Spinal cord (tissue), 10 donors: Measurements from ENCODE around the gene UGT1A6. TPM values are rescaled to one million over a fixed set of nuclear protein-coding genes. Genes with fewer than 3 reads are reported as not detected.

Experiments
- DNase-seq, 6 donors: peaks; one replicate each; pipeline versions ENCODE4 v3.0.0 to v3.0.0-alpha.2; 2013 to 2015; ENCODE audit warnings: low spot score in 6 of 6, low read depth in 4 of 6
- H3K27ac ChIP-seq: one replicate; pipeline ENCODE4 v1.5.1; 2013; ENCODE audit warnings: low read depth, low read length, control low read depth
- H3K27me3 ChIP-seq: one replicate; pipeline ENCODE4 v1.6.1; 2013; ENCODE audit warnings: low read length; ENCODE audit not compliant: control insufficient read depth, insufficient read depth
- H3K36me3 ChIP-seq: one replicate; pipeline ENCODE4 v1.6.1; 2013; ENCODE audit warnings: low read length; ENCODE audit not compliant: control insufficient read depth, insufficient read depth
- H3K4me1 ChIP-seq: one replicate; pipeline ENCODE4 v1.6.1; 2013; ENCODE audit warnings: low read length; ENCODE audit not compliant: control insufficient read depth, insufficient read depth
- H3K4me3 ChIP-seq: one replicate; pipeline ENCODE4 v1.5.1; 2013; ENCODE audit warnings: low read depth, low read length, control low read depth
- H3K9me3 ChIP-seq: one replicate; pipeline ENCODE4 v1.6.1; 2013; ENCODE audit warnings: low read length; ENCODE audit not compliant: control insufficient read depth, insufficient read depth
- WGBS: methylation state at CpG from one replicate; pipeline ENCODE4 v1.1.5; 2013; ENCODE audit warnings: missing lambda C conversion rate; ENCODE audit not compliant: insufficient coverage; 5-methylcytosine and 5-hydroxymethylcytosine counted together
- polyA plus RNA-seq, 2 donors: library from polyadenylated mRNA; unstranded; fragments of 120-200 nt; gene quantifications; one replicate each; pipeline ENCODE4 v1.2.1, GENCODE V29; 2013; ENCODE audit not compliant: insufficient read length in 2 of 2
- total RNA-seq, 2 donors: library from RNA; depleted of rRNA in 1 of 2; stranded (reverse); fragments of 120-200 nt in 1 of 2; fragments of >200 nt in 1 of 2; gene quantifications; one replicate each; pipeline versions ENCODE4 v1.2.3 to v1.2.4, GENCODE V29; 2013 to 2014
- donor health status: healthy.

UGT1A6 gene
- total and polyA plus RNA-seq, 4 donors: 0.20 TPM; not detected in 3

GRCh38 chr2:233772153-233772552 is 79.5 kb downstream of the UGT1A6 start:
- 95% methylated on average over 12 of the region's 16 CpGs for WGBS

GRCh38 chr2:233772583-233772982 is 79.9 kb downstream of the UGT1A6 start:
- no peak overlapping the region for H3K27ac ChIP-seq
- WGBS: 90% methylated on average over 3 of the region's 5 CpGs
- no peaks in the 10 kb centered on the region for H3K36me3 ChIP-seq

More at GRCh38 chr2:233772153-233772552, 79.5 kb downstream of the UGT1A6 start:
- Histone ChIP-seq H3K4me1 (no peaks in the 10 kb centered on the region), H3K4me3 (no peak overlapping the region), H3K27ac (no peak overlapping the region), H3K9me3 (no peaks in the 10 kb centered on the region), H3K36me3 (no peaks in the 10 kb centered on the region), H3K27me3 (no peaks in the 10 kb centered on the region)
- no peak for DNase-seq

GRCh38 chr2:233773854-233774253 is 81.2 kb downstream of the UGT1A6 start:
- 100% methylated on average over 1 of the region's 5 CpGs for WGBS
- H3K9me3 ChIP-seq: no peaks in the 10 kb centered on the region
- no peak overlapping the region for H3K27ac ChIP-seq
- no peaks in the 10 kb centered on the region for H3K27me3 ChIP-seq
- no peak for DNase-seq
- no peak overlapping the region for H3K4me3 ChIP-seq
- no peaks in the 10 kb centered on the region for H3K36me3 ChIP-seq
- H3K4me1 ChIP-seq: no peaks in the 10 kb centered on the region

More at GRCh38 chr2:233772583-233772982, 79.9 kb downstream of the UGT1A6 start:
- Histone ChIP-seq H3K27me3 (no peaks in the 10 kb centered on the region), H3K9me3 (no peaks in the 10 kb centered on the region), H3K4me3 (no peak overlapping the region), H3K4me1 (no peaks in the 10 kb centered on the region)
- no peak for DNase-seq

- Histone ChIP-seq H3K27me3 (no peaks in the 10 kb centered on the region), H3K9me3 (no peaks in the 10 kb centered on the region), H3K4me3 (no peak overlapping the region), H3K36me3 (no peaks in the 10 kb centered on the region), H3K27ac (no peak overlapping the region), H3K4me1 (no peaks in the 10 kb centered on the region)
- DNase-seq: no peak
- WGBS: 78% methylated on average over 2 of the region's 6 CpGs
Measured at GRCh38 chr2:233775414-233775813, 82.7 kb downstream of the UGT1A6 start.

- no CpG with 5 or more reads among the region's 2 CpGs for WGBS
- H3K9me3 ChIP-seq: no peaks in the 10 kb centered on the region
Measured at GRCh38 chr2:233778030-233778429, 85.3 kb downstream of the UGT1A6 start, which contains the start of gene MROH2A. Gene MROH2A (plus strand): TSS chr2:233778330. CDS start chr2:233779359, 1,029 bp downstream.

GRCh38 chr2:233779722-233780121 is 87.0 kb downstream of the UGT1A6 start:
- no peaks in the 10 kb centered on the region for H3K27me3 ChIP-seq
- no peaks in the 10 kb centered on the region for H3K4me1 ChIP-seq
- no peaks in the 10 kb centered on the region for H3K36me3 ChIP-seq
- WGBS: 97% methylated on average over 3 of the region's 4 CpGs
- no peak for DNase-seq
- H3K27ac ChIP-seq: no peak overlapping the region
- H3K9me3 ChIP-seq: no peaks in the 10 kb centered on the region
- H3K4me3 ChIP-seq: no peak overlapping the region

More at GRCh38 chr2:233778030-233778429, 85.3 kb downstream of the UGT1A6 start, which contains the start of gene MROH2A:
- no peak within 1 kb of the TSS for H3K4me3 ChIP-seq
- H3K4me1 ChIP-seq: no peaks in the 10 kb centered on the region
- no peak for DNase-seq
- no peaks in the 10 kb centered on the region for H3K27me3 ChIP-seq
- H3K36me3 ChIP-seq: no peaks in the 10 kb centered on the region
- H3K27ac ChIP-seq: no peak within 1 kb of the TSS

- H3K27ac ChIP-seq: no peak overlapping the region
- no peaks in the 10 kb centered on the region for H3K27me3 ChIP-seq
- no peaks in the 10 kb centered on the region for H3K4me1 ChIP-seq
- no CpG with 5 or more reads among the region's 4 CpGs for WGBS
- DNase-seq: no peak
- no peak overlapping the region for H3K4me3 ChIP-seq
- H3K9me3 ChIP-seq: no peaks in the 10 kb centered on the region
- H3K36me3 ChIP-seq: no peaks in the 10 kb centered on the region
Measured at GRCh38 chr2:233780771-233781170, 88.1 kb downstream of the UGT1A6 start.

GRCh38 chr2:233789554-233789953 is 96.9 kb downstream of the UGT1A6 start:
- no peaks in the 10 kb centered on the region for H3K9me3 ChIP-seq
- H3K4me3 ChIP-seq: no peak overlapping the region
- 92% methylated on average over 6 of the region's 7 CpGs for WGBS
- H3K36me3 ChIP-seq: no peaks in the 10 kb centered on the region
- no peaks in the 10 kb centered on the region for H3K4me1 ChIP-seq
- no peak overlapping the region for H3K27ac ChIP-seq
- DNase-seq: no peak
- no peaks in the 10 kb centered on the region for H3K27me3 ChIP-seq

GRCh38 chr2:233791151-233791882 is 98.6 kb downstream of the UGT1A6 start:
- 88% methylated on average over 18 of the region's 18 CpGs for WGBS
- no peak overlapping the region for H3K27ac ChIP-seq

GRCh38 chr2:233791883-233792329 is 99.2 kb downstream of the UGT1A6 start:
- Histone ChIP-seq H3K4me3 (no peak overlapping the region), H3K4me1 (no peaks in the 10 kb centered on the region), H3K36me3 (no peaks in the 10 kb centered on the region), H3K27me3 (no peaks in the 10 kb centered on the region), H3K27ac (no peak overlapping the region), H3K9me3 (no peaks in the 10 kb centered on the region)
- DNase-seq: no peak
- WGBS: 81% methylated on average over 9 of the region's 9 CpGs

More at GRCh38 chr2:233791151-233791882, 98.6 kb downstream of the UGT1A6 start:
- no peak overlapping the region for H3K4me3 ChIP-seq
- no peaks in the 10 kb centered on the region for H3K36me3 ChIP-seq
- no peak for DNase-seq
- no peaks in the 10 kb centered on the region for H3K4me1 ChIP-seq
- H3K9me3 ChIP-seq: no peaks in the 10 kb centered on the region
- no peaks in the 10 kb centered on the region for H3K27me3 ChIP-seq
